GM19351 (cell line): ENCODE data around the gene LIN7C.
A peak's percentile ranks its signal among the peaks of the same experiment; 100 is the strongest.

ENCODE experiments used
- ATAC-seq: cut with Tn5 transposase; IDR thresholded peaks from one replicate; pipeline ENCODE4 v1.9.1; 2021; ENCODE audit warnings: mild to moderate bottlenecking, moderate library complexity; ENCODE audit not compliant: unreplicated experiment

The LIN7C gene

GRCh38 chr11:27512238-27512637 is 5.7 kb upstream of the LIN7C start:
- ATAC-seq: no peak

DNA sequence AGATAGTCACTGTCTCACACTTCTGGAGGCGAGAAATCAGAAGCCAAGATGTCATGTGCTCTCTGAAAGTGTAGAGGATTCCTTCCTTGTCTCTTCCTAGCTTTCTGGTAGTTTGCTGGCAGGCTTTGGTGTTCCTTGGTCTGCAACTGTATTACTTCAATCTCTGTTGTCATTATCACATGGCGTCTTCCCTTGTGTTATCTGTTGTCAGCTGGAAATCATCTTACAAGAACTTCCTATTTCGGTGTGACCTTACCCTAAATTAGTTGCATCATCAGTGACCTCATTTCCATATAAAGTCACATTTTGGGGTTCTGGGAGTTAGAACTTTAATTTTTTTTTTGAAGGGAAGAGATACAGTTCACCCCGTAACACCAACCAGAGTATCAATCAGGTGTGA is 3.3 kb upstream of the LIN7C start:
- ATAC-seq: no peak

GRCh38 chr11:27507557-27508322 is 1.2 kb upstream of the LIN7C start:
- ATAC-seq: no peak

- peak; percentile 7 for ATAC-seq
These were observed 788 bp downstream of the LIN7C start for GRCh38 chr11:27505781-27506180.

- no peak for ATAC-seq
These were observed 2.4 kb downstream of the LIN7C start for GRCh38 chr11:27504205-27504604.

DNA sequence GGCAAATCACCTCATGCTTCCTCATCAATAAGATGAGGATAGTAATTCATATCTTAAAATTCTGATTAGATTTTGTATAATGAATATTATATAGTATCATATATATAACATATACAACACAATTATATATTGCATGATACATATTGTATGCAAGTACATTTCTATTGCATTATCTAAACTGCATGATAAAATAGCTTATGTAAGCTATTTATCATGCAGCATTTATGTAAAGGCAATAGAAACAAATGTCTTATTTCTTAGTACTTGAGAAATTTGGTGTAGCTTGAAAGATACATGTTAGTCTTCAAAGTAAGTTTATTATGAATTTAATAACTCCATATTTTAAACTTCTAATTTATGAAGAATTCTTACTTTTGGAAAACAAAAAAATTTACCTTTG is 5.5 kb downstream of the LIN7C start:
- ATAC-seq: no peak

DNA sequence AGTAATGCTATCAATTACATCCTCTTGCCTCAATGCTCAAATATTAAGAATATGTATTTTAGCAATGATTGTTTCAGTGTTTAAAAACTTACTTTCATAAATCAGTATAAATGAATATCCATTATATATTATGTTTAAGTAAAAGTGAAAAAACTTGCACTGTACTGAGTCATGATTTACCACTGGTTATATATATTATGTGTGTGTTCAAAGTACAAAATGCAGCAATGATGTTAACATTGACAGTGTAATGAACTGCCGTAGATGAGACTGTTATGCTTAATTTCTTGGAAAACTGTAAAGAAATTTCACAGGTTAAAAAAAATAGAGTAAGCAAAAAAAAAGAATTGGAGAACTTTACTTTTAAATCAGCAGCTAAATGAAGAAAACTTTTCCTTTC is 8.7 kb downstream of the LIN7C start:
- ATAC-seq: no peak

DNA sequence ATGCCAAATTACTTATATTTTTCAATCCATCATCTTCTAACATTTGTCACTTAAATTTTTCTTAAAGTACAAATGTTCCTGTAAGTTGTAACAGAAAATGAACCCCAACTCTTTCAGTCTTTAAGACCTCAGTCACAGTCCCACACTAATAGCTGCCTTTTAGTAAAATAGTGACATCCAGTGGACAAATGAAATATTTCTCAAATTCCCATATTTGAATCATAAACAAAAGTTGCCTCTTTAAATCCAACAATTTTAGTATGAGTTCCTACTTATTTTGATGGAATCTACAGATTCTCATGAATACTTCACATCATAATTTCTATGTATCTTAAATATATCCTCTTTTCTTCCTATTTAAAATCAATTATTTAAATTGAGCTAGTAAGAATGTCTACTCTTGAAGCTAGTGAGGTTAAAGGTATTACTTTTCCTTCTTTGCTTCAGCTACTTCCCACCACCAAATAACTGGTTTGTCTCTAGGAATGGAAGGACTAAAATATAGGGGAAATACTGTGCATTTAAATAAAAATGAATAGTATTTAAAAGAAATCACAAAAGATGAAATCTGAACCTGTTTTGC is 9.2 kb downstream of the LIN7C start:
- ATAC-seq: peak; percentile 80

- no peak for ATAC-seq
These were observed 10.1 kb downstream of the LIN7C start for GRCh38 chr11:27496461-27496860.

GRCh38 chr11:27495710-27496300 is 10.8 kb downstream of the LIN7C start:
- no peak for ATAC-seq

- ATAC-seq: no peak
These were observed 17.5 kb downstream of the LIN7C start for GRCh38 chr11:27489092-27489491.

DNA sequence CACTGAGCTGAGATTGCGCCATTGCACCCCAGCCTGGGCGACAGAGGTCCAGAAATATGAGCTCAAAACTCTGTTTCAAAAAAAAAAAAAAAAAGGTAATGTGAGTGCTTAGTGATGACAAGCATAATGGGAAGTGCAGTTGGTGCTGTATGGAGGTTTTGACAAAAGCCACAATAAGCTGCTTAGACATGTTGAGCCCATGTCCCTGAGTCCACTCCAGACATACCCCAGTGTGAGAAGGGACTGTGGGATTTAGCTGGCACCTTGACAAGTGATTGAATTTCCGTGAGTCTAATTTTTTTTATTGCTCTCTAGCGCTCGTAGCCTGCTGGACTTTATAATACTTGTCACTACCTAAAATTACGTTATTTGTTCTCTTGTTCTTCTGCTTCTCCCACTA is 18.9 kb downstream of the LIN7C start:
- ATAC-seq: no peak

- peak; percentile 69 for ATAC-seq
These were observed 20.4 kb downstream of the LIN7C start for GRCh38 chr11:27485930-27486773.

DNA sequence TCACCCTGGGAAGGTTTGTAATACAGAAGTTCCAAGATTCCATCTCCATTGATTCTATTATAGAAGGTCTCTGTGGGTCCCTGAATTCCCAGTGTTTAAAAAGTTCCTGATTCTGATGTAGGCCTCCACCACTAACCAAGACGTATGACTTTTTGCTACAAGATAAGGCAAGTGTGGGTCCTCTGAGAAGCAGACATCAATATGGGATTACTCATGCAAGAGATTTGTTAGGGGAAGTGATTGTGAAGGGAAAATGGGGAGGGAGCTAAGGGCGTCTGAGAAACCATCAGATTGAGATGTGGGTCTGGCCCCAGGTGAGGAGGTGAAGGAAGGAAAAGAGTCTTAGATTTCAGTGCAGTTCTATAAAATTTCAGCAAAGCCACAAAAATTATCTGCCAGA is 23.8 kb downstream of the LIN7C start:
- ATAC-seq: no peak

- ATAC-seq: no peak
These were observed 24.6 kb downstream of the LIN7C start for GRCh38 chr11:27481992-27482391.

GRCh38 chr11:27477831-27478230 is 28.7 kb downstream of the LIN7C start:
- ATAC-seq: no peak

- ATAC-seq: no peak
These were observed 29.3 kb downstream of the LIN7C start for GRCh38 chr11:27477243-27477642.

DNA sequence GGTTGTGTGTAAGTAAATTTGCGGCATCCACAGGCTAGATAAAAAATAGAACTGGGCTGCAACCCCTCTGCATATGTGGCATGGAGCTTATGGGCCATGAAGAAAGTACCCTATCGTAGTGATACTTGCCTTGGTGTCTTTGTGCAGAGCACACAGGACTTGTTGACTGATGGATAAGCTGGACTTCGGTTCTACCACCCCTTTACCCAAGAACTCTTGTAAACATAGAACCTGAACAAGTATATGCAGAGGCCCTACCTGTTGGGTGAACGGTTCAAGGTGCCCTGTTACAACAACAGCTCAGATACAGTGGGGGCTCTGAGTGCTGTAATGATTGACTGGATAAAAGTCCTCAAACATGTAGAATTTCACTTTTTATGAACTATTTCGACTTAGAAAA is 30.9 kb downstream of the LIN7C start:
- ATAC-seq: no peak

DNA sequence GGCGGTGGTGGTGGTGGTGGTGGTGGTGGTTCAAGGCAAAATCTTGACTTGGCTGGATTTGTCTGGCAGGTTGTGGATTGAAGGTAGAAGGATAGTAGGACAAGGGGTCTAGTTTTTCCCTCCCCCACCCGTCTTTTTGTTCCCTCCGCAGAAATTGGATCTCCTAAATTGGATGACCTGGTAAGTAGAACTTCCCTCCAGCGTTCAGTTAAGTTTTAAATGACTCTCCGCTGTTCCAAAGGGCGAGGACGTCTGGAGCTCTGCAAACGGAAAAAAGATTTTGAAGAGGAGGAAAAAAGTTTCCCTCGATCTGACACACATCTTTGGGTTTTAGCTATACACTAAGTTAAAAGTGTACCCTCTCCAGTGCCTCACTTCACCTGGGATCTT is 33.6 kb downstream of the LIN7C start:
- no peak for ATAC-seq

- peak; percentile 85 for ATAC-seq
These were observed 34.1 kb downstream of the LIN7C start, which contains the start of gene LGR4 for GRCh38 chr11:27472398-27473016. LGR4 (minus strand) TSS chr11:27472790; CDS start chr11:27472302, 488 bp downstream.
